Smooth muscle cell (in vitro differentiated cells): ENCODE measurements around the gene XIRP2. TPM values are rescaled to one million over a fixed set of nuclear protein-coding genes. Genes with fewer than 3 reads are reported as not detected.

Experiments used
- DNase-seq: peaks from one replicate; lab custom pipeline; 2025; ENCODE audit not compliant: unreplicated experiment; lab: John Stamatoyannopoulos, UW
- H2AFZ ChIP-seq: fragments of 200-600 bp; sonication (generic); 2 replicates; pipeline ENCODE4 v1.6.0; 2016; ENCODE audit warnings: antibody characterized with exemption, low read depth, mild to moderate bottlenecking
- H3F3A ChIP-seq: fragments of 200-600 bp; sonication (generic); 2 replicates; pipeline ENCODE4 v1.6.0; 2017; ENCODE audit warnings: antibody characterized with exemption, low read depth
- H3K27ac ChIP-seq: fragments of 200-600 bp; sonication (generic); 2 replicates; pipeline ENCODE4 v1.5.1; 2016; ENCODE audit warnings: low read depth, mild to moderate bottlenecking
- H3K27me3 ChIP-seq: fragments of 200-600 bp; sonication (generic); 2 replicates; pipeline ENCODE4 v1.6.1; 2016; ENCODE audit warnings: low read depth, mild to moderate bottlenecking
- H3K36me3 ChIP-seq: fragments of 200-600 bp; sonication (generic); 2 replicates; pipeline ENCODE4 v1.5.1; 2016; ENCODE audit warnings: low read depth
- H3K4me1 ChIP-seq: fragments of 200-600 bp; sonication (generic); 2 replicates; pipeline ENCODE4 v1.5.1; 2016; ENCODE audit warnings: low read depth
- H3K4me2 ChIP-seq: fragments of 200-600 bp; sonication (generic); 2 replicates; pipeline ENCODE4 v1.6.0; 2016; ENCODE audit warnings: mild to moderate bottlenecking
- H3K4me3 ChIP-seq: fragments of 200-600 bp; sonication (generic); 2 replicates; pipeline ENCODE4 v1.5.1; 2016; ENCODE audit warnings: mild to moderate bottlenecking
- H3K79me2 ChIP-seq: fragments of 200-600 bp; sonication (generic); 2 replicates; pipeline ENCODE4 v1.6.0; 2016; ENCODE audit warnings: low read depth, mild to moderate bottlenecking
- H3K9ac ChIP-seq: fragments of 200-600 bp; sonication (generic); 2 replicates; pipeline ENCODE4 v1.6.0; 2016; ENCODE audit warnings: low read depth
- H3K9me3 ChIP-seq: fragments of 200-600 bp; sonication (generic); replicated peaks from 2 replicates; pipeline ENCODE4 v1.5.1; 2016; ENCODE audit warnings: low read depth
- H4K20me1 ChIP-seq: fragments of 200-600 bp; sonication (generic); 2 replicates; pipeline ENCODE4 v1.6.0; 2016; ENCODE audit warnings: low read depth
- CTCF ChIP-seq: fragments of 200-600 bp; sonication (generic); IDR thresholded peaks from 2 replicates; pipeline ENCODE4 v1.5.1; 2017; ENCODE audit warnings: borderline replicate concordance, mild to moderate bottlenecking, antibody characterized with exemption; ENCODE audit not compliant: insufficient read depth, poor library complexity, severe bottlenecking
- WGBS: methylation state at CpG from one replicate; pipeline ENCODE4 v1.1.7; 2016; ENCODE audit warnings: low lambda C conversion rate; 5-methylcytosine and 5-hydroxymethylcytosine counted together
- polyA plus RNA-seq: library from polyadenylated mRNA; unstranded; fragments of >200 nt; fragmentation: Nextera tagmentation; extraction: Ambion mirVana; gene quantifications from 2 replicates; pipeline ENCODE4 v1.2.1, GENCODE V29; 2016
- total RNA-seq: library from RNA; depleted of rRNA; stranded (reverse); fragments of >200 nt; gene quantifications from 2 replicates; pipeline ENCODE4 v1.2.3, GENCODE V29; 2014

XIRP2 gene
- total and polyA plus RNA-seq, 2 experiments from 2014 or later, result not detected

GRCh38 chr2:167294776-167295140 lies 406.5 kb downstream of the XIRP2 start:
- DNase-seq, result no peak
- Histone ChIP-seq H3F3A (no peaks in the 10 kb centered on the region), H3K9me3 (no peaks in the 10 kb centered on the region), H3K9ac (no peak overlapping the region), H3K79me2 (no peaks in the 10 kb centered on the region), H3K36me3 (no peaks in the 10 kb centered on the region), H3K27ac (no peak overlapping the region), H3K27me3 (peaks cover 16% of the 10 kb centered on the region), H4K20me1 (no peaks in the 10 kb centered on the region), H3K4me3 (peak overlapping the region; percentile 93), H3K4me2 (peak overlapping the region; percentile 97), H2AFZ (peak overlapping the region; percentile 19), H3K4me1 (peaks cover 4% of the 10 kb centered on the region)
- 36% methylated on average over 5 of the region's 5 CpGs for WGBS
- no peak for TF ChIP-seq CTCF

GRCh38 chr2:167297292-167297691 lies 409.0 kb downstream of the XIRP2 start:
- H2AFZ ChIP-seq, result no peak overlapping the region
- H3K36me3 ChIP-seq, result no peaks in the 10 kb centered on the region
- no peaks in the 10 kb centered on the region for H3K79me2 ChIP-seq
- no peaks in the 10 kb centered on the region for H3K4me1 ChIP-seq
- no peak overlapping the region for H3K4me2 ChIP-seq
- no peak overlapping the region for H3K9ac ChIP-seq
- no peak overlapping the region for H3K27ac ChIP-seq
- WGBS, result 94% methylated on average over 1 of the region's 1 CpG
- TF ChIP-seq CTCF, result no peak
- no peak overlapping the region for H3K4me3 ChIP-seq
- H3K27me3 ChIP-seq, result peaks cover 16% of the 10 kb centered on the region
- H3K9me3 ChIP-seq, result no peaks in the 10 kb centered on the region
- DNase-seq, result no peak
- H4K20me1 ChIP-seq, result no peaks in the 10 kb centered on the region
- no peaks in the 10 kb centered on the region for H3F3A ChIP-seq

- Histone ChIP-seq H2AFZ (no peak overlapping the region), H3K9me3 (no peaks in the 10 kb centered on the region), H3K36me3 (no peaks in the 10 kb centered on the region), H3K9ac (no peak overlapping the region), H3K4me3 (no peak overlapping the region), H3K4me1 (no peaks in the 10 kb centered on the region), H4K20me1 (no peaks in the 10 kb centered on the region), H3K79me2 (no peaks in the 10 kb centered on the region), H3K27ac (no peak overlapping the region), H3F3A (no peaks in the 10 kb centered on the region), H3K27me3 (peaks cover 16% of the 10 kb centered on the region), H3K4me2 (no peak overlapping the region)
- 97% methylated on average over 1 of the region's 1 CpG for WGBS
- TF ChIP-seq CTCF, result no peak
- no peak for DNase-seq
These were observed 409.7 kb downstream of the XIRP2 start for GRCh38 chr2:167298017-167298416.
